ENCODE results near the gene FAM184A. TPM values are rescaled to one million over a fixed set of nuclear protein-coding genes. Genes with fewer than 3 reads are reported as not detected.
"Not testable (repeated sequence)": the region's sequence is repeated elsewhere in the genome, so short reads cannot be mapped to it uniquely, and the experiment has no call there.

The FAM184A gene
- total RNA-seq, 2 donors from 2014 or later, result 2.2 to 3.9 TPM

- intact Hi-C loops (cut with DNase I), result no loop called here
- no peak for ATAC-seq
- DNase-seq, result no peak
Measured at GRCh38 chr6:119027465-119027864, 51.0 kb downstream of the FAM184A start.

- no peak for ATAC-seq
- no peak for DNase-seq
- intact Hi-C loops (cut with DNase I), result no loop called here
Measured at GRCh38 chr6:119026822-119027221, 51.6 kb downstream of the FAM184A start.

- intact Hi-C loops (cut with DNase I), result no loop called here
- no peak for DNase-seq
- no peak for ATAC-seq
Measured at GRCh38 chr6:119025793-119026192, 52.7 kb downstream of the FAM184A start.

GRCh38 chr6:119024111-119024510, 54.4 kb downstream of the FAM184A start:
- intact Hi-C loops (cut with DNase I), result no loop called here
- ATAC-seq, result no peak
- DNase-seq, result no peak

GRCh38 chr6:119022796-119023195, 55.7 kb downstream of the FAM184A start:
- intact Hi-C loops (cut with DNase I), result no loop called here
- DNase-seq (no peak), ATAC-seq (no peak)

- ATAC-seq (no peak), DNase-seq (no peak)
- intact Hi-C loops (cut with DNase I), result no loop called here
Measured at GRCh38 chr6:119020597-119021561, 57.6 kb downstream of the FAM184A start.

GRCh38 chr6:119015165-119015564, 63.3 kb downstream of the FAM184A start:
- DNase-seq; ATAC-seq; intact Hi-C loops (cut with DNase I): not testable (repeated sequence)

- intact Hi-C loops (cut with DNase I), result no loop called here
- ATAC-seq (no peak), DNase-seq (no peak)
Measured at GRCh38 chr6:119012521-119012920, 65.9 kb downstream of the FAM184A start.

- ATAC-seq; intact Hi-C loops (cut with DNase I); DNase-seq: not testable (repeated sequence)
Measured at GRCh38 chr6:119009266-119009665, 69.2 kb downstream of the FAM184A start.

GRCh38 chr6:119006974-119007373, 71.5 kb downstream of the FAM184A start:
- ATAC-seq (no peak), DNase-seq (no peak)
- intact Hi-C loops (cut with DNase I), result no loop called here

GRCh38 chr6:119002069-119002468, 76.4 kb downstream of the FAM184A start:
- DNase-seq, result no peak
- no peak for ATAC-seq
- intact Hi-C loops (cut with DNase I), result no loop called here

GRCh38 chr6:118999494-119000040, 78.9 kb downstream of the FAM184A start:
- intact Hi-C loops (cut with DNase I), result no loop called here
- ATAC-seq, result no peak
- DNase-seq, result no peak

- ATAC-seq; intact Hi-C loops (cut with DNase I); DNase-seq: not testable (repeated sequence)
Measured at GRCh38 chr6:118997426-118997825, 81.0 kb downstream of the FAM184A start.

- no peak for DNase-seq
- no peak for ATAC-seq
- intact Hi-C loops (cut with DNase I), result no loop called here
Measured at GRCh38 chr6:118996289-118996820, 82.1 kb downstream of the FAM184A start.

- DNase-seq, result no peak
- intact Hi-C loops (cut with DNase I), result no loop called here
- no peak for ATAC-seq
Measured at GRCh38 chr6:118993803-118994251, 84.6 kb downstream of the FAM184A start.

GRCh38 chr6:118993358-118993757, 85.1 kb downstream of the FAM184A start:
- intact Hi-C loops (cut with DNase I), result no loop called here
- ATAC-seq, result no peak

GRCh38 chr6:118992186-118992795, 86.2 kb downstream of the FAM184A start:
- DNase-seq, result no peak
- no peak for ATAC-seq
- intact Hi-C loops (cut with DNase I), result no loop called here

More at GRCh38 chr6:118993358-118993757, 85.1 kb downstream of the FAM184A start:
- DNase-seq, result no peak

GRCh38 chr6:118986312-118986711, 92.2 kb downstream of the FAM184A start:
- intact Hi-C loops (cut with DNase I), result no loop called here
- no peak for DNase-seq
- ATAC-seq, result no peak

GRCh38 chr6:118985123-118985830, 93.2 kb downstream of the FAM184A start:
- intact Hi-C loops (cut with DNase I), result no loop called here
- no peak for DNase-seq
- ATAC-seq, result no peak
